Activated T-cell treated with anti-CD3 and anti-CD28 coated beads, Interleukin-2, amount 50 U/mL, for 4 hours (primary cell): ENCODE data around the gene IL23R. TPM values are rescaled to one million over a fixed set of nuclear protein-coding genes. Genes with fewer than 3 reads are reported as not detected.
"Not testable (repeated sequence)": the region's sequence is repeated elsewhere in the genome, so short reads cannot be mapped to it uniquely, and the experiment has no call there.

ENCODE experiments used
- ATAC-seq, 2 donors: fragments of 200-7000 bp; cut with Tn5 transposase; one replicate each; pipeline ENCODE4 v1.10.0; 2021
- DNase-seq: peaks from one replicate; pipeline ENCODE4 v3.0.0-alpha.2; 2020
- H3K27me3 Mint-ChIP-seq: one replicate; pipeline ENCODE4 v1.8.0; 2021; ENCODE audit warnings: low read depth, mixed read lengths
- H3K36me3 Mint-ChIP-seq: one replicate; pipeline ENCODE4 v1.8.0; 2022; ENCODE audit warnings: mixed read lengths; ENCODE audit not compliant: insufficient read depth
- H3K4me1 Mint-ChIP-seq: one replicate; pipeline ENCODE4 v1.8.0; 2021; ENCODE audit warnings: low read depth, mixed read lengths
- H3K4me3 Mint-ChIP-seq: one replicate; pipeline ENCODE4 v1.8.0; 2021; ENCODE audit warnings: mild to moderate bottlenecking, moderate library complexity, mixed read lengths
- H3K9me3 Mint-ChIP-seq: one replicate; pipeline ENCODE4 v1.8.0; 2021; ENCODE audit warnings: mixed read lengths
- total RNA-seq, 3 donors: library from RNA; stranded (reverse); gene quantifications; one replicate each; pipeline ENCODE4 v1.2.1, GENCODE V29; 2021

Gene IL23R
- total RNA-seq, 3 donors from 2014 or later: 7.5 to 14.4 (median 8.6) TPM

DNA sequence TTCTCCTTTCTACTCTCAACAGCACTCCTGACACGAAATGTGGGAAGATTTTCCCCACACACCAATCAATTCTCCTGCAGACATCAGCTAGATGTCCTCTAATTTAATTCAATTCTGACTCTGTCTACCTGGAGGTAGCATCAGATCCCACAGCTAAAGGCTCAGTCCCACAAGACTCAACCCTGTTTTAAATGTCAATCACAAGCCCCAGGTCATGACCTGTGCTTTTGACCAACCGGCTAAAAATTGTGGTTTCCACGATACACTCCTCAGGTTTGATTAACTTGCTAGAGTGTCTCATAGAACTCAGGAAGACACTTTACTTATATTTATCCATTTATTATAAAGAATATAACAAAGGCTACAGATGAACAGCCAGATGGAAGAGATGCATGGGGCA is 27.4 kb downstream of the IL23R start:
- H3K4me3 Mint-ChIP-seq: no peak overlapping the region
- ATAC-seq: no peak

DNA sequence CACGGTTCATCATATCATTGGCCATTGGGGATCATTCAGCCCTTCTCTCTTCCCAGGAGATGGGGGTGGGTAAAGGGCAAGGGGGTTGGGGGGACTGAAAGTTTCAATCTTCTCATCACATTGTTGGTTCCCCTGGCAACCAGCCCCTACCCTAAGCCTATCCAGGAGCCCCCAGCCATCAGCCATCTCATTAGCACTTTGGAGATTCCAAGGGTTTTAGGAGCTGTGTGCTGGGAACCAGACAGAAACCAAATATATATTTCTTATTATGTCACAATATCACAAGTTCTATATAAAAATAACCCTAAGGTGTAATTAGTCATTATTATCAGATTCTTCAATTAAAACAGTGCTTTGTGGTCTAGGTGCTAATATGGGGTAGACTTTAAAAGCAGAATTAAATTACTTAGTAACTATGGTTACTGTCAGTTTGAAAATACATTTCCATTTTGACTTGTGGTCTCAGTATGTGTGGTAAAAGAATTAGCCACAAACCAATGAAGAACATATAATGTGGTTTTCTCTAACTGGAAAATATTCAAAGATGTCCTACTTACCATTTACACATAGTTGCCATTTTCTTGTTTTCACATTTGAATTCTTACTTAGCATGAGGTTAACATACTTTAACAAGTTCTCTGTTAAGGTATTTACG is 28.1 kb downstream of the IL23R start:
- H3K4me3 Mint-ChIP-seq: no peak overlapping the region
- H3K27me3 Mint-ChIP-seq: peaks cover 3% of the 10 kb centered on the region
- ATAC-seq (peak; percentile 61 to 69), DNase-seq (no peak)
- H3K4me1 Mint-ChIP-seq: peaks cover 39% of the 10 kb centered on the region
- H3K9me3 Mint-ChIP-seq: no peaks in the 10 kb centered on the region
- H3K36me3 Mint-ChIP-seq: no peaks in the 10 kb centered on the region

More for the DNA sequence above, 27.4 kb downstream of the IL23R start:
- no peak for DNase-seq
- peaks cover 3% of the 10 kb centered on the region for H3K27me3 Mint-ChIP-seq
- H3K4me1 Mint-ChIP-seq: peaks cover 41% of the 10 kb centered on the region
- H3K9me3 Mint-ChIP-seq: no peaks in the 10 kb centered on the region
- no peaks in the 10 kb centered on the region for H3K36me3 Mint-ChIP-seq

DNA sequence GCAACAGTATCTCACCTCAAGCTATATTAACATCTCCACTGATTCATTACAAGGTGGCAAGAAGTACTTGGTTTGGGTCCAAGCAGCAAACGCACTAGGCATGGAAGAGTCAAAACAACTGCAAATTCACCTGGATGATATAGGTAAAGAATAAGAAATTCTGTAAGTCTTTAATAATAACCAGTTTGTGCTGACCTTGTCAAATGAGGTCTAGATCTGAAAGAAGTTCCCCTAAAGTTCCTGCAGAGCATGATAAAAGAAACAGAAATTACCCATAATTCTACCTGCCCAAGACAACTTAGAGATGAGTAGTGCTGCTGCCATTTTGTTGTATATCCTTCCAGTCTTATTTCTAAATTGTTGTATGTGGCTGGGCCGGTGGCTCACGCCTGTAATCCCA is 34.5 kb downstream of the IL23R start:
- Mint-ChIP-seq H3K36me3 (peaks cover 2% of the 10 kb centered on the region), H3K4me1 (peaks cover 10% of the 10 kb centered on the region)

DNA sequence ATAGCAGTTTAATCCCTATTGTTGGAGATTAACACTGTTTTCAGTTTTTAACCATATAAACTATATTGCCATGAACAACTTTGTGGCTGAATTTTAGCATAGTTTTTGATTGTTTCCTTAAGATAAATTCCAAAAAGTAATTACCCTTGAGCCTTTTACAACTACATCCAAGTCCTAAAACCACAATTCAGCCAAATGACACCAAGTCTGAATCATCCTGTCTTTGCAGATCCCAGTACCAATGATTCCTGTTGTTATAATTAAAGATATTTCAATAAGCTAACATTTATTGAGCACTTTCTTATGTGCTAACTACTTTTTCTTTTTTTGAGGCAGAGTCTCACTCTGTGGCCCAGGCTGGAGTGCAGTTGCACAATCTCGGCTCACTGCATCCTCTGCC is 35.6 kb downstream of the IL23R start:
- Mint-ChIP-seq H3K27me3 (peaks cover 2% of the 10 kb centered on the region), H3K9me3 (peaks cover 3% of the 10 kb centered on the region), H3K36me3 (peaks cover 2% of the 10 kb centered on the region), H3K4me3 (no peak overlapping the region), H3K4me1 (peaks cover 5% of the 10 kb centered on the region)
- ATAC-seq (no peak), DNase-seq (no peak)

More for the DNA sequence above, 34.5 kb downstream of the IL23R start:
- ATAC-seq (no peak), DNase-seq (no peak)
- Mint-ChIP-seq H3K4me3 (no peak overlapping the region), H3K27me3 (peaks cover 3% of the 10 kb centered on the region), H3K9me3 (peaks cover 3% of the 10 kb centered on the region)

DNA sequence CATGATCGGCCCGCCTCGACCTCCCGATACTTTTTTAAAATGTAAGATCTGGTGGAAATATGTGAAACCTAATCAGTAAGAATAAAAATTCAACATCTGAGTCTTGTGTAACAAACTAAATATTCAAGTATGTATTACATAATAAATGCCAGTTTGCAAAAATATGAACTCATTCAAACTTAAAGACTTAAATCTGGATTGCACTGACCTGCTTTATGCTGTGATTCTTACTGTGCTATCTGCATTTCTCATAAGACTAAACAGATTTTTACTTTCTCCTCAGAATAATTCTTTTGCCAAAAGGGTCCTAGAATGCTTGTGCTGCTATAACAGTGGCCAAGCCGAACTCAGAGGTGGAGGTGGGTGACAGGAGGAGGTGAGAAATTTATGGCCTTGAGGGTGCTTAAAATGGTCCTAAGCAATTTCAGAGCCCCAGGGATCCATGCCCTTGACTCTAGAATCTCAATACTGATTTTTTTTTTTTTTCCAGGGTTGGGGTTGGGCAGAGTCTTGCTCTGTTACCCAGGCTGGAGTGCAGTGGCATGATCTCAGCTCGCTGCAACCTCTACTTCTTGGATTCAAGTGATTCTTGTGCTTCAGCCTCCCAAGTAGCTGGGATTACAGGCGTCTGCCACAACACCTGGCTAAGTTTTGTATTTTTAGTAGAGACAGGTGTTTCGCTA is 38.2 kb downstream of the IL23R start:
- DNase-seq (no peak), ATAC-seq (no peak)
- peaks cover 2% of the 10 kb centered on the region for H3K36me3 Mint-ChIP-seq
- peaks cover 2% of the 10 kb centered on the region for H3K4me1 Mint-ChIP-seq
- peaks cover 3% of the 10 kb centered on the region for H3K9me3 Mint-ChIP-seq
- H3K4me3 Mint-ChIP-seq: no peak overlapping the region
- no peaks in the 10 kb centered on the region for H3K27me3 Mint-ChIP-seq

DNA sequence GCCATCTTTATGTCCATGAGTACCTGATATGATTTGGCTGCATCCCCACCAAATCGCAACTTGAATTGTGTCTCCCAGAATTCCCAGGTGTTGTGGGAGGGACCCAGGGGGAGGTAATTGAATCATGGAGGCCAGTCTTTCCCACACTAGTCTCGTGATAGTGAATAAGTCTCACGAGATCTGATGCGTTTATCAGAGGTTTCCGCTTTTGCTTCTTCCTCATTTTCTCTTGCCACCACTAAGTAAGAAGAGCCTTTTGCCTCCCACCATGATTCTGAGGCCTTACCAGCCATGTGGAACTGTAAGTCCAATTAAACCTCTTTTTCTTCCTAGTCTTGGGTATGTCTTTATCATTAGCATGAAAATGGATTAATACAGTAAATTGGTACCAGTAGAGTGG is 41.1 kb downstream of the IL23R start:
- DNase-seq, H3K27me3 Mint-ChIP-seq, H3K9me3 Mint-ChIP-seq, H3K36me3 Mint-ChIP-seq, H3K4me3 Mint-ChIP-seq, ATAC-seq: not testable (repeated sequence)
- H3K4me1 Mint-ChIP-seq: peaks cover 15% of the 10 kb centered on the region

DNA sequence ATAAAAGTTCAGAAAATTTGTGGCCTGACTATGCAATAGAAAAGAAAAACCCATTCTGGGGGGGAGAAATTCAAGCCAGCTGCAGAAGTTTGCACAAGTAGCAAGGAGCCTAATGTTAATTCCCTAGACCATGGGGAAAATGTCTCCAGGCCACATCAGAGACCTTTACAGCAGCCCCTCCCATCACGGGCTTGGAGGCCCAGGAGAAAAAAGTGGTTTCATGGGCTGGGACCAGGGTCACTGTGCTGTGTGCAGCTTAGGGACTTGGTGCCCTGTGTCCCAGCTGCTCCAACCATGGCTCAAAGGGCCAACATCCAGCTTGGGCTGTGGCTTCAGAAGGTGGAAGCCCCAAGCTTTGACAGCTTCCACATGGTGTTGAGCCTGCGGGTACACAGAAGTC is 42.0 kb downstream of the IL23R start:
- no peak for DNase-seq
- Mint-ChIP-seq H3K36me3 (no peaks in the 10 kb centered on the region), H3K9me3 (no peaks in the 10 kb centered on the region), H3K27me3 (no peaks in the 10 kb centered on the region), H3K4me1 (peaks cover 23% of the 10 kb centered on the region), H3K4me3 (no peak overlapping the region)
- no peak for ATAC-seq

DNA sequence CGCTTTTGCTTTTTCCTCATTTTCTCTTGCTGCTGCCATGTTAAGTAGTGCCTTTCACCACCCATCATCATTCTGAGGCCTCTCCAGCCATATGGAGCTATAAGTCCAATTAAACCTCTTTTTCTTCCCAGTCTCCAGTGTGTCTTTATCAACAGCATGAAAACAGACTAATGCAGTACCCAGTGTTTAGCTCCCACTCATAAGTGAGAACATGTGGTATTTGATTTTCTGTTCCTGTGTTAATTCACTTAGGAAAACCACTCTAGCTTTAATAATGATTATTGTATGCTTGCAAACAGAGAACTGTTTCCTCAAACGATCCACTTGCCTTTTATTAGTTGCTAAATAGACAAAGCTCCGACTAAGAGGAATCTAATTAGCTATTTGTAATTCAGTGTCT is 43.3 kb downstream of the IL23R start:
- no peak overlapping the region for H3K4me3 Mint-ChIP-seq
- no peaks in the 10 kb centered on the region for H3K9me3 Mint-ChIP-seq
- no peaks in the 10 kb centered on the region for H3K36me3 Mint-ChIP-seq
- H3K27me3 Mint-ChIP-seq: no peaks in the 10 kb centered on the region
- DNase-seq (no peak), ATAC-seq (no peak)
- peaks cover 31% of the 10 kb centered on the region for H3K4me1 Mint-ChIP-seq

DNA sequence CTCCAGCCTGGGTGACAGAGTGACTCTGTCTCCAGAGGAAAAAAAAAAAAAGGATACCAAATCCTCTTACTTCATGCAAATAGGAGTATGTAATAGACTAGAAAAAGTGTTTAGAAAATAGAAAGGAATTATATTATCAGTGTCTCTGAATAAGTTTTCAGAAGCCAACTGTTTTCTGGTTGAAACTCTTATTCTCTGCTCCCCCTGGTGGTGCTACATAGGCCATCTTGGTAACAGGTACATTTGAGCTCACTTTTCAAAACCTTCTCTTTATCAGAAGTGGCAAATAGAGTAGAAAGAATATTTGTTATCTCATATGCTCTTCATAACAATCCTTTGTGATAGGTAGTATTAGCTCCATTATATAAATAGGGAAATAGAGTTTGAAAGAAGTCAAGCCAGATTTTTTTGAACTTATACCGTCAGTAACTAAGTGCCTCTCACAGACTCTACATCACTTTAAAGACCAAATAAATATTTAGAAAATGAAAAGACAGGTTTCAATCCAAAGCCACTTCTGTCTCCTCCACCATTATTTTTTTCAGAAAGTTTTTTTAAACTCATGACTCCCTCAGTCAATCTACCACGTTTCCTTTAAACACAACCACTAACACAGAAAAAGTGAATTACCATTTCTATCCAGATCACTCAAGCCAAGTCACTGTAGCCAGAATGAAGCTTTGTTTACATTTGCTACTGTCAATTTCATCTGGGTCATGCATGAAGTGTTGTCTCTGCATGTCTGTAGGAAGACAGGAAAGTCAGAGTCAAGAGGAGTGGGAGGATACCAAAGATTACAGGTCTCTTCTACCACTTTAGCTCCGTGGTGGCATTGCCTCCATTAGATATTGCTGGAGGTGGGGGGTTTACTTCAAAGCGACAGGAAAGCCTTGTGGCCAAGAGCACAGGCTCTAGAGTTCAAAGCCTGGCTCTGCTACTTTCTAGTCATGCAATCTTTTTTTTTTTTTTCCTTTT is 45.6 kb downstream of the IL23R start:
- Mint-ChIP-seq H3K36me3 (no peaks in the 10 kb centered on the region), H3K27me3 (no peaks in the 10 kb centered on the region), H3K4me3 (no peak overlapping the region), H3K4me1 (peaks cover 38% of the 10 kb centered on the region), H3K9me3 (no peaks in the 10 kb centered on the region)
- peak; percentile 46 for DNase-seq
- ATAC-seq: peak; percentile 86 to 89

DNA sequence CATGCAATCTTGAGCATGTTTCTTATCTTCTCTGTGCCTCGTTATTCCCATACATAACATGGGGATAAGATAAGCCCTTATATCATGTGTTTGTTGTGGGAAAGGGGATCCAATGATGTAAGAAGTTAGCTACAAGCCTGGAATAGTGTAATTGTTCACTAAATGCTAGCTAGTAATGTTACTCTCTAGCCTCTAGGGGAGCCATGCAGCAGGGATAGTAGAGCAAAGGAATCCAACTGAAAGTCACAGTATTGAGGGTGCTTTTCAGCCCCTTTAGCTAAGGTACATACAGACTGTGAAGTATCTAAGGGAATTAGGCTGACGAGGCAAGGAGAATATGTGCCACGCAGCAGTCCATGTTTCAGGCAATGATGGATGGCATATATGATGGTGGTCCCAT is 46.9 kb downstream of the IL23R start:
- Mint-ChIP-seq H3K27me3 (no peaks in the 10 kb centered on the region), H3K4me3 (no peak overlapping the region), H3K4me1 (peaks cover 44% of the 10 kb centered on the region), H3K9me3 (no peaks in the 10 kb centered on the region), H3K36me3 (no peaks in the 10 kb centered on the region)
- DNase-seq (no peak), ATAC-seq (no peak)

DNA sequence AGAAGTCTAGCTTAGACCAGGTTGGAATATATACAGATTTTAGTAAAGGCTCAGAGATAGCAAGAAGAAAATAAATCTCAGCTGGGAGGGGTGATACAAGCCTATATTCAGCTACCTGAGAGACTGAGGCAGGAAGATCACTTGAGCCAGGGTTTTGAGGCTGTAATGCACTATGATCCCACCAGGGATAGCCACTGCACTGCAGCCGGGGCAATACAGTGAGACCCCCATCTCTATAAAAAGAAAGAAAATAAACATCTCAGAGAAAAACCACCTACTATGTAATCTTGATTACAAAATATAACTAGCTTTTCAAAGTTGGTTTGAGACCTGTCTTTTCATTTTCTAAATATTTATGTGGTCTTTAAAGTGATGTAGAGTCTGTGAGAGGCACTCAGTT is 47.7 kb downstream of the IL23R start:
- H3K9me3 Mint-ChIP-seq: no peaks in the 10 kb centered on the region
- H3K36me3 Mint-ChIP-seq: no peaks in the 10 kb centered on the region
- no peak overlapping the region for H3K4me3 Mint-ChIP-seq
- no peaks in the 10 kb centered on the region for H3K27me3 Mint-ChIP-seq
- DNase-seq: no peak
- ATAC-seq: no peak
- H3K4me1 Mint-ChIP-seq: peaks cover 44% of the 10 kb centered on the region

DNA sequence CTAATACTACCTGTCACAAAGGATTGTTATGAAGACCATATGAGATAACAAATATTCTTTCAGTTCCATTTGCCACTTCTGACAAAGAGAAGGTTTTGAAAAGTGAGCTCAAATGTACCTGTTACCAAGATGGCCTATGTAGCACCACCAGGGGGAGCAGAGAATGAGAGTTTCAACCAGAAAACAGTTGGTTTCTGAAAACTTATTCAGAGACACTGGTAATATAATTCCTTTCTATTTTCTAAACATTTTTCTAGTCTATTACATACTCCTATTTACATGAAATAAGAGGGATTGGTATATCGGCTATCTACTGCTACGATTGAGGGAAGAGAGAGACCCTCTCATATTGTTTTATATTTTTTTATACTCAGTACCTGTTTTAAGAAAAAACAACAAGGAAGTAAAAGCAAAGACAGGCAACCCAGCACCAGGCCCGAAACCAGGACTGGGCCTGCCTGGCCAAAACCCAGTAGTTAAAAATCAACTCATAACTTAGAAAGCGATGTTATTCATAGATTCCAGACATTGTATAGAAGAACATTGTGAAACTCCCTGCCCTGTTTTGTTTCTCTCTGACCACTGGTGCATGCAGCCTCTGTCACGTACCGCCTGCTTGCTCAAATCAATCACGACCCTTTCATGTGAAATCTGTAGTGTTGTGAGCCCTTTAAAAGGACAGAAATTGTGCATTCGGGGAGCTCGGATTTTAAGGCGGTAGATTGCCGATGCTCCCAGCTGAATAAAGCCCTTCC is 48.3 kb downstream of the IL23R start:
- Mint-ChIP-seq H3K27me3 (no peaks in the 10 kb centered on the region), H3K9me3 (no peaks in the 10 kb centered on the region), H3K4me3 (no peak overlapping the region), H3K4me1 (peaks cover 44% of the 10 kb centered on the region), H3K36me3 (no peaks in the 10 kb centered on the region)
- ATAC-seq: no peak
- DNase-seq: peak; percentile 39

DNA sequence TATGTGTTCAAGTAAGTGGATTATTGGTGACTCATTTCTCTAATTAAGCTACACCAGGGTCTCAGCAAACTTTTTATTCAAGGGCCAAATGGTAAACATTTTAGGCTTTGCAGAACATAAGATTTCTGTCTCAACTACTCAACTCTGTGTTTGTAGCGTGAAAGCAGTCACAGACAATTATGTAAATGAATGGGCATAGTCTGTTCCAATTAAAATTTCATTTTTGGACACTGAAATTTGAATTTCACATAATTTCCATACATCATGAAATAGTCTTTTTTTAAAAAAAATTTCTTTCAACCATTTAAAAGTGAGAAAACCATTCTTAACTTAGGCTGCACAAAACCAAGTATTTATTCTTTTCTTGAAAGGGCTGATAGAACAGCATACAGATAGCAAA is 50.1 kb downstream of the IL23R start:
- H3K4me1 Mint-ChIP-seq: peaks cover 39% of the 10 kb centered on the region
- H3K27me3 Mint-ChIP-seq: no peaks in the 10 kb centered on the region
- no peaks in the 10 kb centered on the region for H3K36me3 Mint-ChIP-seq
- ATAC-seq (no peak), DNase-seq (no peak)
- no peak overlapping the region for H3K4me3 Mint-ChIP-seq
- H3K9me3 Mint-ChIP-seq: no peaks in the 10 kb centered on the region

DNA sequence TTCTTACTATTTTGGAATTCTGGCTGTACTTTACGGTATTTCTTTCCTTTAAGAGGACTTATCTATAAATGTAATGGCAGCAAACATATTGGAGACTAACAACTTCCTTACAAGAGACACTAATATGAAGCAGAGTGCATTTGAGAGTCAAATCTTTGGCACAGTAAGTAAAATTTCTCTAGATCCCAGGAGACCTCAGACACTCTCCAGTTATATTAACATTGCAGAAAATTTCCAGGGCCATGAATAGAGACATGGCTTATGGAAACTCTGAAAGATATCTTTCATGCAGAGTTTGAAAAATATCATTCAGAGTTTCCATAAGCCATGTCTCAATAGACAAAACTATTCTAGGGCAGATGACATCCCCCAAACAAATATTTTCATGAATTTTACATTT is 51.2 kb downstream of the IL23R start:
- H3K36me3 Mint-ChIP-seq: no peaks in the 10 kb centered on the region
- H3K27me3 Mint-ChIP-seq: no peaks in the 10 kb centered on the region

More for the DNA sequence above, 51.2 kb downstream of the IL23R start:
- Mint-ChIP-seq H3K4me3 (no peak overlapping the region), H3K4me1 (peaks cover 29% of the 10 kb centered on the region), H3K9me3 (no peaks in the 10 kb centered on the region)
- DNase-seq: no peak
- no peak for ATAC-seq
